NCI-H2227 treated with DMSO at 0.1 percent for 48 hours (cell line): ENCODE data around the gene TCF7L2.

Source experiments
- DNase-seq: peaks from one replicate; lab custom pipeline; 2025; lab: John Stamatoyannopoulos, UW

The TCF7L2 gene

GRCh38 chr10:113177936-113178335, 227.9 kb downstream of the TCF7L2 start:
- no peak for DNase-seq

GRCh38 chr10:113178771-113179170, 228.7 kb downstream of the TCF7L2 start:
- DNase-seq: no peak

GRCh38 chr10:113179265-113179664, 229.2 kb downstream of the TCF7L2 start:
- DNase-seq: no peak

- no peak for DNase-seq
Observed at GRCh38 chr10:113179966-113180365, 229.9 kb downstream of the TCF7L2 start.

GRCh38 chr10:113180401-113181154, 230.5 kb downstream of the TCF7L2 start:
- no peak for DNase-seq

- DNase-seq: no peak
Observed at GRCh38 chr10:113182154-113182553, 232.1 kb downstream of the TCF7L2 start.

GRCh38 chr10:113183573-113183972, 233.5 kb downstream of the TCF7L2 start:
- DNase-seq: no peak

- no peak for DNase-seq
Observed at GRCh38 chr10:113187063-113187777, 237.2 kb downstream of the TCF7L2 start.

GRCh38 chr10:113199459-113199858, 249.4 kb downstream of the TCF7L2 start:
- DNase-seq: no peak

- DNase-seq: no peak
Observed at GRCh38 chr10:113202011-113202410, 252.0 kb downstream of the TCF7L2 start.

- no peak for DNase-seq
Observed at GRCh38 chr10:113207924-113208323, 257.9 kb downstream of the TCF7L2 start.

- DNase-seq: no peak
Observed at GRCh38 chr10:113213035-113213434, 263.0 kb downstream of the TCF7L2 start.

GRCh38 chr10:113214331-113214730, 264.3 kb downstream of the TCF7L2 start:
- no peak for DNase-seq

GRCh38 chr10:113216102-113216501, 266.1 kb downstream of the TCF7L2 start:
- DNase-seq: no peak
